Endothelial cell (in vitro differentiated cells): ENCODE results near the gene RIC8A. TPM values are rescaled to one million over a fixed set of nuclear protein-coding genes. Genes with fewer than 3 reads are reported as not detected.
"Not testable (repeated sequence)": the region's sequence is repeated elsewhere in the genome, so short reads cannot be mapped to it uniquely, and the experiment has no call there.

Experiments used
- DNase-seq: peaks from one replicate; pipeline ENCODE4 v3.0.0; 2021; ENCODE audit warnings: low spot score
- H3K27ac Mint-ChIP-seq: one replicate; pipeline ENCODE4 v1.8.0; 2021; ENCODE audit warnings: mixed read lengths, inconsistent platforms; ENCODE audit not compliant: unreplicated experiment
- H3K27me3 Mint-ChIP-seq: one replicate; pipeline ENCODE4 v1.8.0; 2021; ENCODE audit warnings: mild to moderate bottlenecking, moderate library complexity, mixed read lengths, inconsistent platforms; ENCODE audit not compliant: unreplicated experiment
- H3K36me3 Mint-ChIP-seq: one replicate; pipeline ENCODE4 v1.8.0; 2021; ENCODE audit warnings: mild to moderate bottlenecking, low read depth, mixed read lengths, inconsistent platforms; ENCODE audit not compliant: unreplicated experiment
- H3K4me1 Mint-ChIP-seq: one replicate; pipeline ENCODE4 v1.8.0; 2021; ENCODE audit warnings: mild to moderate bottlenecking, mixed read lengths, inconsistent platforms; ENCODE audit not compliant: unreplicated experiment
- H3K4me3 Mint-ChIP-seq: one replicate; pipeline ENCODE4 v1.8.0; 2021; ENCODE audit warnings: mild to moderate bottlenecking, mixed read lengths, inconsistent platforms; ENCODE audit not compliant: unreplicated experiment
- H3K9me3 Mint-ChIP-seq: one replicate; pipeline ENCODE4 v1.8.0; 2021; ENCODE audit warnings: mixed read lengths, inconsistent platforms; ENCODE audit not compliant: unreplicated experiment
- total RNA-seq: library from RNA; stranded (reverse); fragmentation: NEBNext Ultra II Directional; extraction: Animal tissue kit (Norgen Biotek cat#: 25700); gene quantifications from one replicate; pipeline ENCODE4 v1.2.1, GENCODE V29; 2021; ENCODE audit not compliant: unreplicated experiment
- TF ChIP-seq, protein P1 (sequence below): fragments of 200-600 bp; sonication (generic); IDR thresholded peaks from one replicate; pipeline ENCODE4 v1.5.0; 2021; ENCODE audit warnings: antibody characterized with exemption; ENCODE audit not compliant: unreplicated experiment

The RIC8A gene
- total RNA-seq, 1 donor from 2014 or later, result 89.2 TPM

DNA sequence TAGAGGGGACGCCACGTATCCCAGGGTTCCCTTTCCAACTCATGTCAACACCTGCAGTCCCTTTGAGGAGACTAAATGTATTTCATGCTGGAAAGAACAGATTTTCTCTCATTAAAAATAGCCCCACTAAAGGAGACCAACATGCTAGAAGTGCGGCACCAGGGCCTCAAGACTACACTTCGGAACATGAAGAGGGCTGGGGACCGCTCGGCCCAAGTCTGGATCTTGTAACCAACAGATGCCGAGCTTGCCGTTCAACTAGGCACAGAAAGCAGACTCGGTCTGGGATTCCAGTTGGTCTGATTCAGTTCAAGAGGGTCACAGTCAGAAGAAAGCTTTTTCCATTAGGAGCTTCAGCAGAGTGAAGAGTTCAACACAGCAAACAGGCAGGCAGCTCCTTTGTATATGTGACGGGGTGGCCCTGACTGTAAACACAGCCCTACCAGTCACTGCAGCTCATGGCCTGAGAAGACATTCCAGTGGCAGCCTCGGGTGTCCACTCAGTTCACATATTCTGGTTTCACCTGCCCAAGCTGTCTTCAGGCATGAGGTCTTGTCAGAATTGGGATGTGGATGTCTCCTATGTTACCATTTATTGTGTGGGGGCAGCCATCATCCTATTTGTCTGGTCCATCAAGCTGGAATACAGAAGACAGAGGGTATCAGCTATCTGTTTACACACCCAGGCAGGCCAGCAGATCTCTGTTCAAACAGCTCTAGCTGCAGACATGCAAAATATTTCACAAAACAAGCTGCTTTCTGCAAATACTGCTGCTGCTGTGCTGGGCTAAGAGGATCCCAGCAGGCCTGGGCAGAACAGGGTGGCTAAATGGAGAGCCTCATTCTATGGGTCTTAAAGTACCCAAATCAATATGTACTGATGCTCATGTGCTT lies 8.8 kb downstream of the RIC8A start:
- H3K27ac Mint-ChIP-seq, result no peak overlapping the region
- H3K9me3 Mint-ChIP-seq, result no peaks in the 10 kb centered on the region
- H3K4me1 Mint-ChIP-seq, result no peaks in the 10 kb centered on the region
- peaks cover 25% of the 10 kb centered on the region for H3K36me3 Mint-ChIP-seq
- H3K27me3 Mint-ChIP-seq, result peaks cover 3% of the 10 kb centered on the region
- H3K4me3 Mint-ChIP-seq, result no peak overlapping the region
- DNase-seq, result no peak
- TF ChIP-seq, protein P1, sequence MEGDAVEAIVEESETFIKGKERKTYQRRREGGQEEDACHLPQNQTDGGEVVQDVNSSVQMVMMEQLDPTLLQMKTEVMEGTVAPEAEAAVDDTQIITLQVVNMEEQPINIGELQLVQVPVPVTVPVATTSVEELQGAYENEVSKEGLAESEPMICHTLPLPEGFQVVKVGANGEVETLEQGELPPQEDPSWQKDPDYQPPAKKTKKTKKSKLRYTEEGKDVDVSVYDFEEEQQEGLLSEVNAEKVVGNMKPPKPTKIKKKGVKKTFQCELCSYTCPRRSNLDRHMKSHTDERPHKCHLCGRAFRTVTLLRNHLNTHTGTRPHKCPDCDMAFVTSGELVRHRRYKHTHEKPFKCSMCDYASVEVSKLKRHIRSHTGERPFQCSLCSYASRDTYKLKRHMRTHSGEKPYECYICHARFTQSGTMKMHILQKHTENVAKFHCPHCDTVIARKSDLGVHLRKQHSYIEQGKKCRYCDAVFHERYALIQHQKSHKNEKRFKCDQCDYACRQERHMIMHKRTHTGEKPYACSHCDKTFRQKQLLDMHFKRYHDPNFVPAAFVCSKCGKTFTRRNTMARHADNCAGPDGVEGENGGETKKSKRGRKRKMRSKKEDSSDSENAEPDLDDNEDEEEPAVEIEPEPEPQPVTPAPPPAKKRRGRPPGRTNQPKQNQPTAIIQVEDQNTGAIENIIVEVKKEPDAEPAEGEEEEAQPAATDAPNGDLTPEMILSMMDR, result no peak

DNA sequence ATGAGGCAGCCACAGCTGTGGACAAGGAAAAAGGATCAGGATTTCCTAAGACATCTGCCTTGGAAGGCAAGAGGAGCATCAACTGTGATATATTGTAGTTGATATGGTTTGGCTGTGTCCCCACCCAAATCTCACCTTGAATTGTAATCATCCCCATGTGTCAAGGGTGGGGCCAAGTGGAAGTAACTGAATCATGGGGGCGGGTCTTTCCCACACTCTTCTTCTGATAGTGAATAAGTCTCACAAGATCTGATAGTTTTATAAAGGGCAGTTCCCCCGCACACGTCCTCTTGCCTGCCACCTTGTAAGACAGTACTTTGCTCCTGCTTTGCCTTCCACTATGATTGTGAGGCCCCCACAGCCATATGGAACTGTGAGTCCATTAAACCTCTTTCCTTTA lies 10.2 kb downstream of the RIC8A start:
- H3K4me1 Mint-ChIP-seq, result no peaks in the 10 kb centered on the region
- DNase-seq, result no peak
- H3K36me3 Mint-ChIP-seq, result peaks cover 21% of the 10 kb centered on the region
- no peaks in the 10 kb centered on the region for H3K9me3 Mint-ChIP-seq
- peaks cover 3% of the 10 kb centered on the region for H3K27me3 Mint-ChIP-seq
- TF ChIP-seq, protein P1, result no peak
- H3K27ac Mint-ChIP-seq, result no peak overlapping the region
- H3K4me3 Mint-ChIP-seq, result peak overlapping the region; percentile 17

DNA sequence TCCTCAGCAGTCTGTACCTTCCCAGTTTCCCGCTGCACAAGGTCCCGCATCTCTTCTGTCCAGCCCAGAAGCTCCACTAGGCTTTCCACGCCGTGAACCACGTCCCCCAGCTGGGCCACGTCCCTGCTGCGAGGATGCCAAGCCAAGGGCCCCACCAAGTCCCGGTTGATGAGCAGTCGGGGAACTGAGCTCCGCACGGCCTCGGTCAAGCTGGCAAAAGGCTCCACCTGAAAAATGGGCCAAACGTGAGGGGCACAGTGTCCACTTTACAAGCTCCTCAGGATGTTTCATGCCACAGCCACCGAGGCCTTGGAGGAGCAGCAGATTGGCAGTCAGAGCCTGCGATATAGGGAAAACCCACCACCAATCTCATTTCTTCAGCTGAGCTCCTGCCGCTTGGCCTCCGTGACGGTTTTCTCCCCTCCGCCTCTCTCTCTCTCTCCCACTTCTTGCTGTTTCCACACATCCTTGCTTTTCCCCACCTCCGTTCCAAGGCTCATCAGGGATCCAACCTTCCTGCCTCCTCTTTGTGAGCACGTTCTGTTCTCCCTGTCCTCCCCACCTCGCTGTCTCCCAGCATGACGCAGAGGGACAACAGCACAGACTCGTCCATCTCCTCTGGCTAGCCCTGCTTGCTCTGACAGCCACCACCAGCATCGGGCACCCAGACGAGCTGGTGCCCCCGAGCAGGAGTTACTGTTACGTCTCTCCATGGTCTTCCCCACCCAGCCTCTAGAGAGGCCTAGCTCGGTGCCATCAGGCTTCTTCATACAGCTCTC lies 11.5 kb downstream of the RIC8A start:
- H3K4me1 Mint-ChIP-seq, result no peaks in the 10 kb centered on the region
- no peaks in the 10 kb centered on the region for H3K27me3 Mint-ChIP-seq
- H3K36me3 Mint-ChIP-seq, result peaks cover 22% of the 10 kb centered on the region
- no peaks in the 10 kb centered on the region for H3K9me3 Mint-ChIP-seq
- peak overlapping the region; percentile 3 for H3K4me3 Mint-ChIP-seq
- no peak for DNase-seq
- peak overlapping the region; percentile 13 for H3K27ac Mint-ChIP-seq
- TF ChIP-seq, protein P1, result no peak

DNA sequence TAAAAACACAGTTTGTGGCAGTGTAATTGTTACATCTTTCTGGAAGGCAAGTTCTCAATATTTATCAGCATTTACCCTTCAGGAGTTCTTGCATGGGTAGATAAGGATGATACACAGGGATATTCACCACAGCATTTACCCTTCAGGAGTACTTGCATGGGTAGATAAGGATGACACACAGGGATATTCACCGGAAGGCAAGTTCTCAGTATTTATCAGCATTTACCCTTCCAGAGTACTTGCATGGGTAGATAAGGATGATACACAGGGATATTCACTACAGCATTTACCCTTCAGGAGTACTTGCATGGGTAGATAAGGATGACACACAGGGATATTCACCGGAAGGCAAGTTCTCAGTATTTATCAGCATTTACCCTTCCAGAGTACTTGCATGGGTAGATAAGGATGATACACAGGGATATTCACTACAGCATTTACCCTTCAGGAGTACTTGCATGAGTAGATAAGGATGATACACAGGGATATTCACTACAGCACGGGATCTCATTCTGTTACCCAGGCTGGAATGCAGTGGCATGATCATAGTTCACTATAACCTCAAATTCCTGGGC lies 13.2 kb downstream of the RIC8A start:
- H3K27me3 Mint-ChIP-seq, H3K27ac Mint-ChIP-seq, H3K9me3 Mint-ChIP-seq, H3K4me1 Mint-ChIP-seq, H3K4me3 Mint-ChIP-seq, DNase-seq: not testable (repeated sequence)
- H3K36me3 Mint-ChIP-seq, result peaks cover 17% of the 10 kb centered on the region

DNA sequence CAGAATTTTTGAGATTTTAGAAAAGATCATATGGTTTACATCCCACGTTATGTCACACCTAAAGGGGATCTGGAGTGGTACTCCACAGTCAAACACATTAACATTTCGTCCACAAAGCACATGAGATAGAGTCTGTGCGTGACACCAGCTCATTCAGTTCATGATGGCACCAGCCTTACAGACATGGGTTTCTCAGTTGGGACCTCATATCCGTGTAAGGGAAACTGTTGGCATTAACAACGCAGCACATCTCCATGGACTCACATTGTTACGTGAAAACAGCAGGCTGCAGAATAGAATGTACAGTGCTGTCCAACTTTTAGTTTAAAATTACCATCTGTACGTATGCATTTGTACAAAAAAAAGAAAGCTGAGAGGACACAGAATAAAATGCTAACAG lies 14.0 kb downstream of the RIC8A start:
- H3K9me3 Mint-ChIP-seq, result no peaks in the 10 kb centered on the region
- TF ChIP-seq, protein P1, result no peak
- DNase-seq, result no peak
- no peak overlapping the region for H3K27ac Mint-ChIP-seq
- H3K27me3 Mint-ChIP-seq, result peaks cover 1% of the 10 kb centered on the region
- no peaks in the 10 kb centered on the region for H3K4me1 Mint-ChIP-seq
- no peak overlapping the region for H3K4me3 Mint-ChIP-seq
- peaks cover 17% of the 10 kb centered on the region for H3K36me3 Mint-ChIP-seq
